HEK293 (cell line): ENCODE results near the gene HPCAL1.

Source experiments
- CTCF ChIA-PET: fragments of 350-600 bp; formaldehyde crosslinking; extraction: SDS; loops from one replicate; lab custom pipeline; 2021; ENCODE audit warnings: antibody characterized with exemption; lab: Yijun Ruan, JAX
- POLR2A ChIA-PET: fragments of 300-600 bp; formaldehyde crosslinking; extraction: SDS; loops from one replicate; lab custom pipeline; 2020; ENCODE audit warnings: antibody characterized with exemption, inconsistent platforms; lab: Yijun Ruan, JAX
- H3K27ac ChIP-seq: fragments of 200-500 bp; sonication (Bioruptor generic); 2 replicates; pipeline ENCODE4 v1.5.1; 2014; ENCODE audit warnings: low read depth, low read length, control low read depth, inconsistent platforms; ENCODE audit errors: extremely low read depth
- H3K36me3 ChIP-seq, 2 experiments: fragments of 200-500 bp in 1 of 2; sonication (Bioruptor generic) in 1 of 2; 1 replicate in 1 of 2; 2 replicates in 1 of 2; pipeline ENCODE4 v1.5.1; 2014 to 2017; ENCODE audit warnings: inconsistent platforms in 2 of 2, low read length in 2 of 2; ENCODE audit not compliant: control insufficient read depth in 2 of 2, insufficient read depth in 1 of 2
- H3K4me1 ChIP-seq: fragments of 200-500 bp; sonication (Bioruptor generic); 2 replicates; pipeline ENCODE4 v1.5.1; 2014; ENCODE audit warnings: mild to moderate bottlenecking, low read length, inconsistent platforms; ENCODE audit not compliant: control insufficient read depth, insufficient read depth
- H3K4me3 ChIP-seq: 2 replicates; pipeline ENCODE4 v1.5.1; 2011; ENCODE audit warnings: low read depth, mild to moderate bottlenecking, control low read depth, low read length, moderate library complexity
- H3K9me3 ChIP-seq: fragments of 200-500 bp; sonication (Bioruptor generic); 2 replicates; pipeline ENCODE4 v1.5.1; 2014; ENCODE audit warnings: low read depth, low read length, inconsistent platforms; ENCODE audit not compliant: control insufficient read depth, insufficient read depth
- GFI1B ChIP-seq: fragments of 450-650 bp; formaldehyde crosslinking; IDR thresholded peaks from 2 replicates; pipeline ENCODE4 v1.5.1; 2016; ENCODE audit warnings: missing biosample characterization, missing genetic modification characterization
- MEIS1 ChIP-seq: sonication (generic); formaldehyde crosslinking; IDR thresholded peaks from 2 replicates; pipeline ENCODE4 v1.8.1; 2022; ENCODE audit warnings: missing genetic modification reagents, mild to moderate bottlenecking, borderline replicate concordance
- YY2 ChIP-seq: fragments of 450-650 bp; formaldehyde crosslinking; IDR thresholded peaks from 2 replicates; pipeline ENCODE4 v1.5.1; 2016; ENCODE audit warnings: missing biosample characterization, missing genetic modification characterization
- ZBTB10 ChIP-seq: fragments of 450-650 bp; formaldehyde crosslinking; IDR thresholded peaks from 2 replicates; pipeline ENCODE4 v1.5.1; 2016; ENCODE audit warnings: missing biosample characterization, missing genetic modification characterization
- ZBTB8A ChIP-seq: fragments of 450-650 bp; formaldehyde crosslinking; IDR thresholded peaks from 2 replicates; pipeline ENCODE4 v1.5.1; 2016; ENCODE audit warnings: missing biosample characterization, missing genetic modification characterization
- ZNF10 ChIP-seq: fragments of 450-650 bp; formaldehyde crosslinking; IDR thresholded peaks from 2 replicates; pipeline ENCODE4 v1.5.1; 2017; ENCODE audit warnings: missing biosample characterization, missing genetic modification characterization
- ZNF121 ChIP-seq: fragments of 450-650 bp; formaldehyde crosslinking; IDR thresholded peaks from 2 replicates; pipeline ENCODE4 v1.5.1; 2016; ENCODE audit warnings: missing biosample characterization, missing genetic modification characterization
- ZNF140 ChIP-seq: fragments of 450-650 bp; formaldehyde crosslinking; IDR thresholded peaks from 2 replicates; pipeline ENCODE4 v1.5.1; 2016; ENCODE audit warnings: missing biosample characterization, missing genetic modification characterization
- ZNF221 ChIP-seq: fragments of 450-650 bp; formaldehyde crosslinking; IDR thresholded peaks from 2 replicates; pipeline ENCODE4 v1.5.1; 2017; ENCODE audit warnings: missing biosample characterization, missing genetic modification characterization, borderline replicate concordance
- ZNF266 ChIP-seq: fragments of 450-650 bp; formaldehyde crosslinking; IDR thresholded peaks from 2 replicates; pipeline ENCODE4 v1.5.1; 2016; ENCODE audit warnings: missing biosample characterization, missing genetic modification characterization, low read depth
- ZNF302 ChIP-seq: fragments of 450-650 bp; formaldehyde crosslinking; IDR thresholded peaks from 2 replicates; pipeline ENCODE4 v1.5.1; 2016; ENCODE audit warnings: missing biosample characterization, missing genetic modification characterization, low read depth
- ZNF324 ChIP-seq: fragments of 450-650 bp; formaldehyde crosslinking; IDR thresholded peaks from 2 replicates; pipeline ENCODE4 v1.5.1; 2016; ENCODE audit warnings: missing biosample characterization, missing genetic modification characterization
- ZNF354C ChIP-seq: fragments of 450-650 bp; formaldehyde crosslinking; IDR thresholded peaks from 2 replicates; pipeline ENCODE4 v1.5.1; 2016; ENCODE audit warnings: missing biosample characterization, missing genetic modification characterization, low read depth, borderline replicate concordance
- ZNF48 ChIP-seq: fragments of 450-650 bp; formaldehyde crosslinking; IDR thresholded peaks from 2 replicates; pipeline ENCODE4 v1.5.1; 2016; ENCODE audit warnings: missing biosample characterization, missing genetic modification characterization
- ZNF501 ChIP-seq: fragments of 450-650 bp; formaldehyde crosslinking; IDR thresholded peaks from 2 replicates; pipeline ENCODE4 v1.5.1; 2016; ENCODE audit warnings: missing biosample characterization, missing genetic modification characterization
- ZNF629 ChIP-seq: fragments of 450-650 bp; formaldehyde crosslinking; IDR thresholded peaks from 2 replicates; pipeline ENCODE4 v1.5.1; 2017; ENCODE audit warnings: missing biosample characterization, missing genetic modification characterization
- ZNF837 ChIP-seq: fragments of 450-650 bp; formaldehyde crosslinking; IDR thresholded peaks from 2 replicates; pipeline ENCODE4 v1.5.1; 2016; ENCODE audit warnings: missing biosample characterization, missing genetic modification characterization
- TF ChIP-seq, protein P1 (sequence below): fragments of 450-650 bp; formaldehyde crosslinking; IDR thresholded peaks from 2 replicates; pipeline ENCODE4 v1.5.1; 2016; ENCODE audit warnings: missing biosample characterization, missing genetic modification characterization
- TF ChIP-seq, protein P2 (sequence below): fragments of 450-650 bp; formaldehyde crosslinking; IDR thresholded peaks from 2 replicates; pipeline ENCODE4 v1.5.1; 2016; ENCODE audit warnings: missing biosample characterization, missing genetic modification characterization
- TF ChIP-seq, protein P3 (sequence below): fragments of 450-650 bp; formaldehyde crosslinking; IDR thresholded peaks from 2 replicates; pipeline ENCODE4 v1.5.1; 2017; ENCODE audit warnings: missing biosample characterization, missing genetic modification characterization

The HPCAL1 gene

DNA sequence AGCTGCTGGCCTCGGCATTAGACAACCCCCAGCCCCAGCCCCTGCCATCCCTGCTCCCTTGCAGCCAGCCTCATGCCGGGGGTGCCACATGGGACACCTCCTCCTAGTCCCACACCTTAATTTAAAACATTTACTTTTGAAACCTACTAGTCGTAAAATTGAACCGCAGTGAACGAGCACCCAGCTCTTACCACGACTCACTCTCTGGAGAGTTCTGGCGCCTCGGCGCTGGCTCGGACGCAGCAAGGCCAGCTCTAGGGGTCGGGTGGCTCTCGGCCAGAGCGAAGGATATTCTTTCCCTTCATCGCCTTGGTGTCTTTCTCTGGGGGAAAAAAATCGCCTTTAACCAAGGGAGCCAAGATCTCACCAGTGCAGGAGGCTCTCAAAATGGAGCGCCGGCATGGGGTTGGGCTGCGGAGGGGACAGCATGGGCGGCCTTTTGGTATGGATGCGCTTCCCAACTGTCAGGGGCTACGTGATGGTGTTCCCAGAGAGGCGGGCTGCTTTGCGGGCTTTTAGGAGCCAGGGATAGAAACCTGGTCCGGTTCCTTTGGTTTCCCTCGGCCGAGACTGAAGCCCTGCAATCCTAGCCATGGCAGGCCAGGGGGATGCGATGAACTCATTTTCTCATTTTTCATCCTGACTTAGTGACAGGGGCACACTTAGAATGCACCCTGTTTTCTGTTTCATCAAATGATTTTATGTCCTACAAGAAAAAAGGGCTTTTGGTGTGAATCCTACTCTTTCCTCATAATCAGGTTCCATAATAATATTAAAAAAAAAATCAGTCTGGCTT is 2.0 kb downstream of the HPCAL1 start:
- Histone ChIP-seq H3K4me3 (no peak overlapping the region), H3K36me3 (no peaks in the 10 kb centered on the region), H3K9me3 (no peaks in the 10 kb centered on the region), H3K27ac (no peak overlapping the region), H3K4me1 (0 out of 2 replicates have a peak, but pooled peaks cover 4% of the 10 kb centered on the region)
- CTCF ChIA-PET = interaction anchor here (0.7 to 1.3 kb wide), 5 partner anchors 10 to 162 kb away, joined by 3 to 4 read pairs (median 3); no protein-coding TSS in a partner anchor
- POLR2A ChIA-PET = no interaction called here
- TF ChIP-seq MEIS1 = no peak
- TF ChIP-seq ZNF266 (tag by site-specific recombination) = no peak
- TF ChIP-seq ZNF501 (tag by site-specific recombination) = no peak
- TF ChIP-seq ZBTB10 (tag by site-specific recombination) = no peak
- no peak for TF ChIP-seq ZBTB8A
- TF ChIP-seq ZNF140 (tag by site-specific recombination) = no peak
- no peak for TF ChIP-seq ZNF48 (tag by site-specific recombination)
- TF ChIP-seq ZNF221 (tag by site-specific recombination) = no peak
- TF ChIP-seq ZNF10 = no peak
- TF ChIP-seq ZNF354C (tag by site-specific recombination) = no peak
- no peak for TF ChIP-seq ZNF302 (tag by site-specific recombination)
- TF ChIP-seq, protein P1, sequence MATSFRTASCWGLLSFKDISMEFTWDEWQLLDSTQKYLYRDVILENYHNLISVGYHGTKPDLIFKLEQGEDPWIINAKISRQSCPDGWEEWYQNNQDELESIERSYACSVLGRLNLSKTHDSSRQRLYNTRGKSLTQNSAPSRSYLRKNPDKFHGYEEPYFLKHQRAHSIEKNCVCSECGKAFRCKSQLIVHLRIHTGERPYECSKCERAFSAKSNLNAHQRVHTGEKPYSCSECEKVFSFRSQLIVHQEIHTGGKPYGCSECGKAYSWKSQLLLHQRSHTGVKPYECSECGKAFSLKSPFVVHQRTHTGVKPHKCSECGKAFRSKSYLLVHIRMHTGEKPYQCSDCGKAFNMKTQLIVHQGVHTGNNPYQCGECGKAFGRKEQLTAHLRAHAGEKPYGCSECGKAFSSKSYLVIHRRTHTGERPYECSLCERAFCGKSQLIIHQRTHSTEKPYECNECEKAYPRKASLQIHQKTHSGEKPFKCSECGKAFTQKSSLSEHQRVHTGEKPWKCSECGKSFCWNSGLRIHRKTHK (tag by site-specific recombination) = no peak
- no peak for TF ChIP-seq ZNF324 (tag by site-specific recombination)
- TF ChIP-seq, protein P2, sequence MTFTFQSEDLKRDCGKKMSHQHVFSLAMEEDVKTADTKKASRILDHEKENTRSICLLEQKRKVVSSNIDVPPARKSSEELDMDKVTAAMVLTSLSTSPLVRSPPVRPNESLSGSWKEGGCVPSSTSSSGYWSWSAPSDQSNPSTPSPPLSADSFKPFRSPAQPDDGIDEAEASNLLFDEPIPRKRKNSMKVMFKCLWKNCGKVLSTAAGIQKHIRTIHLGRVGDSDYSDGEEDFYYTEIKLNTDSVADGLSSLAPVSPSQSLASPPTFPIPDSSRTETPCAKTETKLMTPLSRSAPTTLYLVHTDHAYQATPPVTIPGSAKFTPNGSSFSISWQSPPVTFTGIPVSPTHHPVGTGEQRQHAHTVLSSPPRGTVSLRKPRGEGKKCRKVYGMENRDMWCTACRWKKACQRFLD (tag by site-specific recombination) = no peak
- TF ChIP-seq, protein P3, sequence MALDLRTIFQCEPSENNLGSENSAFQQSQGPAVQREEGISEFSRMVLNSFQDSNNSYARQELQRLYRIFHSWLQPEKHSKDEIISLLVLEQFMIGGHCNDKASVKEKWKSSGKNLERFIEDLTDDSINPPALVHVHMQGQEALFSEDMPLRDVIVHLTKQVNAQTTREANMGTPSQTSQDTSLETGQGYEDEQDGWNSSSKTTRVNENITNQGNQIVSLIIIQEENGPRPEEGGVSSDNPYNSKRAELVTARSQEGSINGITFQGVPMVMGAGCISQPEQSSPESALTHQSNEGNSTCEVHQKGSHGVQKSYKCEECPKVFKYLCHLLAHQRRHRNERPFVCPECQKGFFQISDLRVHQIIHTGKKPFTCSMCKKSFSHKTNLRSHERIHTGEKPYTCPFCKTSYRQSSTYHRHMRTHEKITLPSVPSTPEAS = no peak
- no peak for TF ChIP-seq ZNF837 (tag by site-specific recombination)
- TF ChIP-seq ZNF629 = no peak
- no peak for TF ChIP-seq ZNF121 (tag by site-specific recombination)
- TF ChIP-seq GFI1B (tag by site-specific recombination) = no peak
- TF ChIP-seq YY2 (tag by site-specific recombination) = no peak
